GM18870 (cell line): Measurements from ENCODE around the gene DHDDS.
"Not testable (repeated sequence)": the region's sequence is repeated elsewhere in the genome, so short reads cannot be mapped to it uniquely, and the experiment has no call there.

Experiments
- ATAC-seq: cut with Tn5 transposase; IDR thresholded peaks from one replicate; pipeline ENCODE4 v1.9.1; 2021; ENCODE audit warnings: moderate library complexity; ENCODE audit not compliant: unreplicated experiment

DHDDS gene

GRCh38 chr1:26474818-26475217 is 42.7 kb downstream of the DHDDS start:
- no peak for ATAC-seq

GRCh38 chr1:26475989-26476388 is 43.9 kb downstream of the DHDDS start:
- ATAC-seq = no peak

DNA sequence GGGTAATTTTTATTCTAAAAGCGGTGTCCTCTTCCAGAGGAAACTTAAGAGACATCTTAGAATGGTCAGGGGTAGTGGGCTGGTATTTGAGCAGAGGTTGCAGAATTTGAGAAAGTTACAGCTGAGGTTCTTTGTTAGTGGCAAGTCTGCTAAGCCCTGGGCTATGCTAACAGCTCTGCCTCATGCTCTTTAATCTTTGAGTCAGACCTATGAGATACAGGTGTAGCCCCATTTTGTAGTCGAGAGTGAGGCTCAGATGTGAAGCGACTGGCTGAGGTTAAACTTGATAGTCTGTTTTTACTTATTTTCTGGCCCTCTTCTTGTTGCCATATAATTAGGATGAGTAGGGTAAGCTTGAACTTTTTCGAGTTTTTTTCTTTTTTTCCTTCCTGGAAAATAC is 44.8 kb downstream of the DHDDS start:
- ATAC-seq = no peak

DNA sequence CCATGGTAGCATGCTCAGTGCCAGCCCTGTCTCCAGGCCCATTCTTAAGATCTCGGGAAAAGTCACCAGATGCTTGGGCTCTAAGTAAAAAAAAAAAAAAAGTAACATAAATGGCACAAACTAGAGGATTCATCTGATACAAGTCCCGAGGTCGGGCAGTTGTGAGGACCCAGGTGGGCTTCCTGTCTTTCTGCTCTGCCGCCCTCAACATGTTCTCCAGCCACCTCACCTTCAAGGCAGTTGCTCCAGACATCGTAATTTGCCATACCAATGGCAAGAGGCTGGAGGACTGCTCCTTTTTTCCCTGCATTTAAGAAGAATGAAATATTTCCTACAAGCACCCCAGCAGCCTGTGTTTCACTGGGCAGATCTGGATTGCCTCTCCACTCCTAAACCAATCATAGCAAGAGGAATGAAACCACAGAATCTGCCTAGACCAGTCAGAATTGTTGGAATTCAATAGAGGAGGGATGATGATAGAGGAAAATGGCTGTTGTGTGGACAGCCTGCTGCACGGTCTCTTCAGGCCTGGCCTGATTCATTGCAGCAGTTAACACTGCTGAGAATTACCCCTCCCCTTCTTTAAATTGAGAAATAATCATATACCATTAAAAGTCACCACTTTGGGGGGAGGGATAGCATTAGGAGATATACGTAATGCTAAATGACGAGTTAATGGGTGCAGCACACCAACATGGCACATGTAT is 45.5 kb downstream of the DHDDS start:
- no peak for ATAC-seq

DNA sequence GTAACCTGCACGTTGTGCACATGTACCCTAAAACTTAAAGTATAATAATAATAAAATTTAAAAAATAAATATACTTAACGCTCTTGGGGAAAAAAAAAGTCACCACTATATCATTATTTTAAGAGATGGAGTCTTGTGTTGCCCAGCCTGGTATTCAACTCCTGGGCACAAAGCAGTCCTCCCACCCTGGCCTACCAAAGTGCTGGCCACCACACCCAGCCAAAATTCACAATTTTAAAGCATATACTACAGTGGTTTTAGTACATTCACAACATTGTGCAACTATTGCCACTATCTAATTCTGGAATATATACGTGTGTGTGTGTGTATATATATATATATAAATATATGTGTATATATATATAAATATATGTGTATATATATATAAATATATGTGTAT is 46.0 kb downstream of the DHDDS start:
- no peak for ATAC-seq

GRCh38 chr1:26478988-26479387 is 46.9 kb downstream of the DHDDS start:
- no peak for ATAC-seq

GRCh38 chr1:26482921-26483320 is 50.8 kb downstream of the DHDDS start:
- no peak for ATAC-seq

DNA sequence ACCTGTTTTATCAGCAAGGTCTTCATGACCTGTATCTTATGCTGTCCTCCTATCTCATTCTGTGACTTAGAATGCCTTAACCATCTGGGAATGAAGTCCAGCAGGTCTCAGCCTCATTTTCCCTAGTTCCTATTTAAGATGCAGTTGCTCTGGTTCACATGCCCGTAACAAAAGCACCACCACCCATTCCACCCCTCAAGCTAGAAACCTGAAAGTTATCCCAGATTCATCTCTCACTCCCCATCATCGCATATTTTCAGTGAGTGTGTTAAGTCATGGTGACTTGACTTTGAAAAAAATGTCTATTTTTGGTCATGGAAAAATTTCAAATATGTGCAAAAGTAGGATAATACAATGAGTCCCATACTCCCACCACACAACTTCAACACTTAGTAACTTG is 51.9 kb downstream of the DHDDS start:
- ATAC-seq = no peak

DNA sequence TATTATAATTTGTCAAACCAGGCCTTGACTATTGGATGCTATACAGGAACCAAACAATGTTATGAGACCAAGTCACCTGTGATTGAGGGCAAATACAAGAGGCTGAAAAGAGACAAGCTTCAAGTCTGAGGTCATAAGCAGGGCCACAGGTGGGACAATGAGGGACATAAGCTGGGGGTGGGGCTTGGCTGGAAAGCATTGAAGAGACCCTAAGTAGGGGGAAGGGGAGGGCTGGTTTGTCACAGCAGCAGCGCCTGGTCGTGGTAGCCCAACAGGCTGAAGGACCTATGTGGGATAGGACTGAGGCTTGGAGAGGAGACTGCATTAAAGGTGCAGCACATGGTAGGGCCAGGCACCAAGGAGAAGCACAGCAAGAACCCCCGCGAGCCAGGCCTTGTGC is 58.0 kb downstream of the DHDDS start:
- ATAC-seq = no peak

DNA sequence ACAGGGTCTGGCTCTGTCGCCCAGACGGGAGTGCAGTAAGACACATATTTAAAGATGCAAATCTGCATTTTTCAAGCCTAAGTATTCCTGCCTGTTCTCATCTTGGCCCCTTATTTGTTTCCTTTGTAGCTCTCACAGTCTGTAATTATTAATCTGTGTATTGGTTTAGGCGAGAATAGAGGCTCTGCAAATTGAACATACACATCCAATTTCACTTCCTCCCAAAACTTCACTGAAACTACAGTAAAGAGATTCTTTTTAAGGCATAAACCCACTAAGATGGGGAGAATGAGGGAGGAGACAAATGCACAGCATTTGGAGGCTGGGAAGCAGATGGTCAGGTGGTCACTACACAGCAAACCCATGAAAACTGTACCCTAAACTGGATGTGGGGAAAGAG is 61.1 kb downstream of the DHDDS start:
- no peak for ATAC-seq

DNA sequence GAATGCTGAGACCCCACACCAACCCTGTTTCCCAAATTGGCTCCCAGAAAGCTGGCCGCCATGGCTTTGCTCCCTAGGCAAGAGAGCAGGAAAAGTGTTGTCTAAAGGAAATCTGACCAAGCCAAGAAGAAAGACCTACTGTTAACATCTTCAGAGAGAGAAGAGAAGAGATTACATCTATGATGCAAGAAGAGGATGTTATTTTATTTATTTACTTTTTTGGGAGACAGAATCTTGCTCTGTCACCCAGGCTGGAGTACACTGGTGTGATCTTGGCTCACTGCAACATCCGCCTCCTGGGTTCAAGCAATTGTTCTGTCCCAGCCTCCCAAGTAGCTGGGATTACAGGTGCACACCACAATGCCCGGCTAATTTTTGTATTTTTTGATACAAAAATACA is 61.8 kb downstream of the DHDDS start:
- no peak for ATAC-seq

GRCh38 chr1:26496861-26497260 is 64.7 kb downstream of the DHDDS start:
- no peak for ATAC-seq

DNA sequence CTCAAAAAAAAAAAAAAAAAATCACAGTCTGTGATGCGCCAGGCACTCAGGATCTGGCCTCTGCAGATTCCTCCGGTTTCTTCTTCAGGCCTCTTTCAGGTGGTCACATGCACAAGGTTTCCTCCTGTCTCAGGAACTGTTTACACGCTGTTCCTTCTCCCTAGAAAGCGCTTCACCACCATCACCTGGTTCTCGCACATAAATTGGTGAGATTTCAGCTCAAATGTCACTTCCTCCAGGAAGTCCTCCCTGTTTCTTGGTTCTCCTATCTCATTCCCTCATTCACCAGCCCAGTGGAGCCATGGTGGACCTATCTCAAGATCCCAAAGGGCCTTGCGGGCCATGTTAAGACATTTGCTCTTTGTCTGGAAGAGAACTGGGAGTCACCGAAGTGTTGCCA is 66.8 kb downstream of the DHDDS start:
- ATAC-seq = no peak

- peak; percentile 49 for ATAC-seq
These were observed 68.5 kb downstream of the DHDDS start for GRCh38 chr1:26500488-26501175.

DNA sequence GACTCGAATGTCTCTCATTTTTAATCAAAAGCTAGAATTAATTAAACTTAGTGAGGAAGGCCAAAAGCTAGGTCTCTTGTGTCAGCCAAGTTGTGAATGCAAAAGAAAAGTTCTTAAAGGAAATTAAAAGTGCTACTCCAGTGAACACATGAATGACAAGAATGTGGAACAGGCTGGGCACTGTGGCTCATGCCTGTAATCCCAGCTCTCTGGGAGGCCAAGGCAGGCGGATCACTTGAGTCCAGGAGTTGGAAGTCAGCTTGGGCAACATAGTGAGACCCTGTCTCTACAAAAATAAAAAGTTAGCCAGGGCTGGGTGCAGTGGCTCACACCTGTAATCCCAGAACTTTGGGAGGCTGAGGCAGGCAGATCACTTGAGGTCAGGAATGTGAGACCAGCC is 78.6 kb downstream of the DHDDS start:
- ATAC-seq = not testable (repeated sequence)

DNA sequence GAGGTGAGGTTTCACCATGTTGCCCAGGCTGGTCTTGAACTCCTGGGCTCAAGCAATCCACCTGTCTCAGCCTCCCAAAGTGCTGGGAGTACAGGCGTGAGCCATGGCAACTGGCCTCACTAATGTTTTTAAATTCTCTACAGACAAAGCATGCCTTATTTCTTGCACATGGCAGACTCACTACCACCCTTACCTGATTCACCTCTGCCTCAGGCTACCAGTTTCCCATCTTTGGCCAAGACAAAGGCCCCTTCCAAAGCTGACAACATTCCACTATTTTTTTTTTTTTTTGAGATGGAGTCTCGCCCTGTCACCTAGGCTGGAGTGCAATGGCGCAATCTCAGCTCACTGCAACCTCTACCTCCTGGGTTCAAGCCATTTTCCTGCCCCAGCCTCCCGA is 83.7 kb downstream of the DHDDS start:
- ATAC-seq = not testable (repeated sequence)

DNA sequence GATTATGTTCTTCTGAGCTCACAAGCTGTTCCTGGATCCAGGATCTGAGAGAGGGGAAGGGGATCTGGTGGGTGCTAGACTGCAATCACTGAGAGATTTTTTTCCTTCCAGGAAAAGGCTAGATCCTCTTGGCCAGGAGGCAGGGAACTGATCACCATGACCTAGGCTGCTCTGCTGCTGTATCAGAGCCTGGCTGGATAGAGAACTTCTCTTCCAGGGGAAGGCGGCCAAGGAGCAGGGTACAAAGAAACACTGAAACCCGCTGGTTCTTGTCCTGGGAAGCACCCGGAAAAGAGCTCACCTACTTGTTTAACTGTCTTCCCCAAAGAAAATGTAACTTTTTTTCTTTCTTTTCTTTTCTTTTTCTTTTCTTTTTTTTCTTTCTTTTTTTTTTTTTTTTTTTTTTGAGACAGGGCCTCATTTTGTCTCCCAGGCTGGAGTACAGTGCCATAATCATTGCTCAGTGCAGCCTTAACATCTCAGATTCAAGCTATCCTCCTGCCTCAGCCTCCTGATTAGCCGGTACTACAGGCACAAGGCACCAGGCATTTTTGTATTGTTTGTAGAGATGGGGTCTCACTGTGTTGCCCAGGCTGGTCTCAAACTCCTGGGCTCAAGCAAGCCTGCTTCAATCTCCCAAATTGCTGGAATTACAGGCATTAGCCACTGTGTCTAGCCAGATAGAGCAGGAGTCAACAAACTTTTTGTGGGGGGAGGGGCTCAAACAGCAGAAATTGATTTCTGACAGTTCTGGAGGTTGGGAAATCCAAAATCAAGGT is 85.1 kb downstream of the DHDDS start:
- no peak for ATAC-seq

DNA sequence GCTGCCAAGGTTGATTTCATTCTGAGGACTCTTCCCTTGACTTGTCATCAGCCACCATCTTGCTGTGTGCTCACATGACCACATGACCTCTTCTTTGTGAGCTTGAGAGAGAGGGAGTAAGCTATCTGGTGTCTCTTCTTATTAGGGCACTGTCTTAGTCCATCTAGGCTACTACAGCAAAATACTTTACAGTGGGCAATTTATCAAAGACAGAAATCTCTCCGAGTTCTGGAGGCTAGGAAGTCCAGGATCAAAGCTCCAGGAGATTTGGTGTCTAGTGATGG is 85.6 kb downstream of the DHDDS start:
- no peak for ATAC-seq

GRCh38 chr1:26518355-26518754 is 86.2 kb downstream of the DHDDS start:
- ATAC-seq = no peak

DNA sequence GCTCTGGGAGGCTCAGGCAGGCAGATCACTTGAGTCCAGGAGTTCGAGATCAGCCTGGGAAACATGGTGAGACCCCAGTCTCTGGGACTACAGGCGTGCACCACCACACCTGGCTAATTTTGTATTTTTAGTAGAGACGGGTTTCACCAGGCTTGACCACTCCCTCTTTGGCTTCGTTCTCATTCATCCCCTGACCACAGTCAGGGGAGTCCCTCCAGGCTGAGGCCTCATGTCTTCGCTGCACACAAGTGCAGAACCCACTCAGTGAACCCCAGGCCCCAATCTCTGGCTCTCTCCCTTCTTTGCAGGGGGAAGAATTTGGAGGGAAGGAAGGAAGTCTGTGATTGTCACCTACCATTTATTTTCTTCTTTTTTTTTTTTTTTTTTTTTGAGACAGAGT is 88.2 kb downstream of the DHDDS start:
- no peak for ATAC-seq
